Measurements from ENCODE around the gene PCDH9. TPM values are rescaled to one million over a fixed set of nuclear protein-coding genes. Genes with fewer than 3 reads are reported as not detected.

Gene PCDH9
- total RNA-seq, 2 donors from 2014 or later = 0.44 to 1.0 TPM

DNA sequence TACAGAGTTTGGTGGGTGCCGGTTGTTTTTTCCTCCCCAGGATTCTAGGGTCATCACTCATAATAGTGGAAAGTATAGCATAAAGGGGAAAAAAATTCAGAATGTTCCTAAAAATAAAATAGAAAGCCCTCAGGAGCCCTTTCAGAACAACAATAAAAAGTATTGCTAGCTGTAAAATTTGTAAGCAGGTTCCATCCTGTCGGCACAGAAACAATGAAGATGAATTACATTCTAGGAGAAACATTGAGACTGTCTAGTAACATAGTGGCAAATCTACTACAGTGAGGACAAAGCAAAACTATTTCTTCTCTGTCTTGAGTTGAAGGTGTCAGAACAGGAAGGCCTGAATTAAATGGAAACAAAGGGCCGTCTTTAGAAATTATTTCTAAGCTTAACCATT is 870.7 kb downstream of the PCDH9 start:
- no peak for DNase-seq
- no peaks in the 10 kb centered on the region for H3K36me3 ChIP-seq
- intact Hi-C loops (cut with DNase I) = no loop called here
- no peak overlapping the region for H3K27ac ChIP-seq
- no peak overlapping the region for H3K9ac ChIP-seq (ENCODE audit: low read depth in 2 of 2, low read length in 2 of 2)
- H3K9me3 ChIP-seq = no peaks in the 10 kb centered on the region
- no peak overlapping the region for H3K4me3 ChIP-seq
- TF ChIP-seq, protein P1, sequence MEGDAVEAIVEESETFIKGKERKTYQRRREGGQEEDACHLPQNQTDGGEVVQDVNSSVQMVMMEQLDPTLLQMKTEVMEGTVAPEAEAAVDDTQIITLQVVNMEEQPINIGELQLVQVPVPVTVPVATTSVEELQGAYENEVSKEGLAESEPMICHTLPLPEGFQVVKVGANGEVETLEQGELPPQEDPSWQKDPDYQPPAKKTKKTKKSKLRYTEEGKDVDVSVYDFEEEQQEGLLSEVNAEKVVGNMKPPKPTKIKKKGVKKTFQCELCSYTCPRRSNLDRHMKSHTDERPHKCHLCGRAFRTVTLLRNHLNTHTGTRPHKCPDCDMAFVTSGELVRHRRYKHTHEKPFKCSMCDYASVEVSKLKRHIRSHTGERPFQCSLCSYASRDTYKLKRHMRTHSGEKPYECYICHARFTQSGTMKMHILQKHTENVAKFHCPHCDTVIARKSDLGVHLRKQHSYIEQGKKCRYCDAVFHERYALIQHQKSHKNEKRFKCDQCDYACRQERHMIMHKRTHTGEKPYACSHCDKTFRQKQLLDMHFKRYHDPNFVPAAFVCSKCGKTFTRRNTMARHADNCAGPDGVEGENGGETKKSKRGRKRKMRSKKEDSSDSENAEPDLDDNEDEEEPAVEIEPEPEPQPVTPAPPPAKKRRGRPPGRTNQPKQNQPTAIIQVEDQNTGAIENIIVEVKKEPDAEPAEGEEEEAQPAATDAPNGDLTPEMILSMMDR (IDR thresholded peaks at IDR 0.05) = no peak
- no peaks in the 10 kb centered on the region for H3K27me3 ChIP-seq
- no peaks in the 10 kb centered on the region for H3K4me1 ChIP-seq

DNA sequence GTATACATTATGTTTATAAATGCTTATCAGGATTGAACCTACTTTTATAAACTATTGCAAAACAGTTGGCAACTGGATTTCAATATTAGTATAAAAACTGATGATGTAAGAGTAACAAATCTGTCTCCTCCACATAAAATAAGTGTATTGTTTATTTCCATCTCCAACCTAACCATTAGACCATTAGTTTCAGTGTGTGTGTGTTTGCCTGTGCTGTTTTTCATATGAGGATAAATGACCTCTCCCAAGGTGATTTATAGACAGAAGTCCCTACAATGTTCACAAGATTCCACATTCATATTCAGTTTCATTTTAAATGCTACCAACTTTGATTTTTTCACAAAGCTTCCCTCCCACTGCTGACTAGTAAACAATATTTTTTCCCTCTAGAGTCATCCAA is 871.6 kb downstream of the PCDH9 start:
- Histone ChIP-seq H3K9ac (ENCODE audit: low read depth in 2 of 2, low read length in 2 of 2) (no peak overlapping the region), H3K4me1 (no peaks in the 10 kb centered on the region), H3K27me3 (no peaks in the 10 kb centered on the region), H3K4me3 (no peak overlapping the region), H3K36me3 (no peaks in the 10 kb centered on the region), H3K9me3 (no peaks in the 10 kb centered on the region), H3K27ac (no peak overlapping the region)
- intact Hi-C loops (cut with DNase I) = no loop called here
- TF ChIP-seq, protein P1 (IDR thresholded peaks at IDR 0.05) = no peak
- DNase-seq = no peak

DNA sequence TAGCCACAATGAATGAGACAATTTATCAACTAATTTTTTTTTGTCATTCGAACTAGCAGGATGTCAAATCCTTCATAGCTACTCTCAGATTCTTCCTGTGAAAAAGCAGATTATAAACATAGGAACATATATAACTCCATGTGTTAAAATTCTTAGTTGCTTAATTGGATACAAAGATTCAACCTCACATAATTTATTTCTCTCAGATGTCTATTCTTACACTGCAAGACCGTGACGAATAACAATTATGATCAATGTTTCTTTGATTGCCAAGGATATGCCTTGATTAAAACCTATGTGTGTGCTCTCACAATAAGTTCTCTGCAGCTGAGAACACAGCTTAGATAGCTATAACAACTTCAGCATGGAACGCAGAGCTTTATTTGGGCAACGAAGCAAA is 872.7 kb downstream of the PCDH9 start:
- Histone ChIP-seq H3K9me3 (no peaks in the 10 kb centered on the region), H3K27ac (no peak overlapping the region), H3K4me1 (no peaks in the 10 kb centered on the region), H3K9ac (ENCODE audit: low read depth in 2 of 2, low read length in 2 of 2) (no peak overlapping the region), H3K4me3 (no peak overlapping the region), H3K36me3 (no peaks in the 10 kb centered on the region), H3K27me3 (no peaks in the 10 kb centered on the region)
- DNase-seq = no peak
- intact Hi-C loops (cut with DNase I) = no loop called here
- TF ChIP-seq, protein P1 (IDR thresholded peaks at IDR 0.05) = no peak

DNA sequence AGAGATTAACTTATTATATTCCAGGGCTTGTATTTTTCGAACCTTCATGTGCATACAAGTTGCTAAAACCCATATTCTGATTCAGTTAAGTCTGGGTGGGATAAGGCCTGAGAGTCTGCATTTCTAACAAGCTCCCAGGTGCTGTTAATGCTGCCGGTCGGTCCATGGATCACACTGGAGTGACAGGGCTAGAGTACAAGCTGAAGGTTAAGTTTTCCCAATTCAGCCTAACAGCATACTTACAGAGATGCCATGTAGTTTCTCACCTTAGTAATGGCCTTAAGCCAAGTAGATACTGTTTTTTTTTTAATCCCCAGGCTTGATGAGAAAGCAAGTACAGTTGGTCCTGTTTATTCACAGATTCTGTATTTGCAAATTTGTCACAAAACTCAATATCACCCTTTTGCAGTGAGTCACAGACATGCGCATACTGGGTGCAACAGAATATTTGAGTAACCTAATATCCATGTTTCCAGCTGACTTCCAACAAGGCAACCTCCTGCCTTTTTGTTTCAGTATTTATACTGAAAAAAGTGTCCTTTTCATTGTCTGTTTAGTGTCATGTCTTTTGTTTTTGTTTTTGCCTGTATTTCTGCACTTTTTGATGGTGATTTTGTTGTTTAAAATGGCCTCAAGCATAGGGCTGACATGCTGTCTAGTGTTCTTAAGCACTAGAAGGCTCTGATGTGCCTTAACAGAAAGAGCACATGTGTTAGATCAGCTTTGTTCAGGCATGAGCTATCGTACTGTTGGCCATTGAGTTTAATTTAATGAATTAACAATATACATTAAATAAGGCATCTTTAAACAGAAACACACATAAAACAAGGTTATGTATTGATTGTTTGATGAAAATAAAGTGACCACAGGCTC is 875.0 kb downstream of the PCDH9 start:
- no peak overlapping the region for H3K9ac ChIP-seq (ENCODE audit: low read depth in 2 of 2, low read length in 2 of 2)
- TF ChIP-seq, protein P1 (IDR thresholded peaks at IDR 0.05) = no peak
- H3K9me3 ChIP-seq = no peaks in the 10 kb centered on the region
- no peaks in the 10 kb centered on the region for H3K4me1 ChIP-seq
- H3K27ac ChIP-seq = no peak overlapping the region
- no peaks in the 10 kb centered on the region for H3K27me3 ChIP-seq
- no peak overlapping the region for H3K4me3 ChIP-seq
- H3K36me3 ChIP-seq = no peaks in the 10 kb centered on the region
- intact Hi-C loops (cut with DNase I) = no loop called here
- DNase-seq = no peak

DNA sequence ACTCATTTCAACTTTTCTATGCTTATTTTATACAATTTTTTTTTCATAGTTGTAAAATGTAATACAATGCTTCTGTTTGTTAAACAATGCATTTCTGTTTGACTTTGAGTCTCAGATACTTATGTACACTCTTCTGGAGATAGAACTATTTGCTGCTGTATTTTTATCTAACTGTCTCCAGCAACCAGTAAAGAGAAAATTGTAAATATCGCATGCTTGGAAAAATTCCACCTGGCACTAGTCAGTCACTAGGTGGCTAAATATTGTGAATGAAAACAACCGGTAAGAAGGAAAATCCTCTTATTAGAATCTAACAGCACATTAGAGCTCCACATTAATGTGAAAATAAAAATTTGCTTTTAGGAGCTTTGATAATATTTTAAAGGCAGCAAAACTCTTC is 876.5 kb downstream of the PCDH9 start:
- no peaks in the 10 kb centered on the region for H3K27me3 ChIP-seq
- DNase-seq = no peak
- H3K9me3 ChIP-seq = no peaks in the 10 kb centered on the region
- H3K4me1 ChIP-seq = no peaks in the 10 kb centered on the region
- H3K9ac ChIP-seq (ENCODE audit: low read depth in 2 of 2, low read length in 2 of 2) = no peak overlapping the region
- intact Hi-C loops (cut with DNase I) = no loop called here
- no peaks in the 10 kb centered on the region for H3K36me3 ChIP-seq
- TF ChIP-seq, protein P1 (IDR thresholded peaks at IDR 0.05) = no peak
- H3K4me3 ChIP-seq = no peak overlapping the region
- no peak overlapping the region for H3K27ac ChIP-seq
